ENCODE measurements around the gene ACAT2. TPM values are rescaled to one million over a fixed set of nuclear protein-coding genes. Genes with fewer than 3 reads are reported as not detected.
"Not testable (repeated sequence)": the region's sequence is repeated elsewhere in the genome, so short reads cannot be mapped to it uniquely, and the experiment has no call there.

The ACAT2 gene
- total and polyA plus RNA-seq, 3 donors from 2014 or later, result 15.8 to 45.9 (median 17.1) TPM

GRCh38 chr6:159809149-159809548 is 47.3 kb downstream of the ACAT2 start:
- H3K4me1 ChIP-seq, result no peaks in the 10 kb centered on the region
- H3K9me3 ChIP-seq, result no peaks in the 10 kb centered on the region
- H3K27ac ChIP-seq, result no peak overlapping the region
- DNase-seq, result no peak
- no peak for TF ChIP-seq POLR2A (IDR thresholded peaks at IDR 0.05)
- TF ChIP-seq CTCF (IDR thresholded peaks at IDR 0.05), result no peak
- H3K4me3 ChIP-seq, result no peak overlapping the region
- 84 to 92% methylated on average over 4 of the region's 4 CpGs for WGBS, 2 donors
- intact Hi-C loops (cut with DNase I; ENCODE audit: low total_unique reads), result no loop called here
- H3K36me3 ChIP-seq (ENCODE audit: low read depth, missing control alignments), result no peaks in the 10 kb centered on the region
- no peaks in the 10 kb centered on the region for H3K27me3 ChIP-seq

GRCh38 chr6:159813781-159814180 is 51.9 kb downstream of the ACAT2 start:
- intact Hi-C loops (cut with DNase I; ENCODE audit: low total_unique reads), result no loop called here
- no peak for DNase-seq
- H3K27ac ChIP-seq, result no peak overlapping the region
- H3K4me3 ChIP-seq, result no peak overlapping the region
- no peaks in the 10 kb centered on the region for H3K4me1 ChIP-seq
- 80 to 86% methylated on average over 9 of the region's 9 CpGs for WGBS, 2 donors
- H3K27me3 ChIP-seq, result no peaks in the 10 kb centered on the region
- H3K36me3 ChIP-seq (ENCODE audit: low read depth, missing control alignments), result no peaks in the 10 kb centered on the region
- TF ChIP-seq POLR2A (IDR thresholded peaks at IDR 0.05), result no peak
- no peak for TF ChIP-seq CTCF (IDR thresholded peaks at IDR 0.05)
- H3K9me3 ChIP-seq, result no peaks in the 10 kb centered on the region

GRCh38 chr6:159815410-159815809 is 53.6 kb downstream of the ACAT2 start:
- Histone ChIP-seq H3K4me1 (no peaks in the 10 kb centered on the region), H3K27ac (no peak overlapping the region), H3K4me3 (no peak overlapping the region), H3K9me3 (no peaks in the 10 kb centered on the region), H3K27me3 (no peaks in the 10 kb centered on the region), H3K36me3 (ENCODE audit: low read depth, missing control alignments) (no peaks in the 10 kb centered on the region)
- no peak for DNase-seq
- 69 to 87% methylated on average over 6 of the region's 6 CpGs for WGBS, 2 donors
- TF ChIP-seq POLR2A (IDR thresholded peaks at IDR 0.05), result no peak
- no peak for TF ChIP-seq CTCF (IDR thresholded peaks at IDR 0.05)
- intact Hi-C loops (cut with DNase I; ENCODE audit: low total_unique reads), result no loop called here

GRCh38 chr6:159816775-159817174 is 54.9 kb downstream of the ACAT2 start:
- H3K27me3 ChIP-seq; DNase-seq; H3K36me3 ChIP-seq (ENCODE audit: low read depth, missing control alignments); H3K4me3 ChIP-seq; H3K9me3 ChIP-seq; H3K27ac ChIP-seq; H3K4me1 ChIP-seq; intact Hi-C loops (cut with DNase I; ENCODE audit: low total_unique reads): not testable (repeated sequence)
- WGBS, 2 donors, result 82 to 85% methylated on average over 3 of the region's 3 CpGs

GRCh38 chr6:159817951-159818739 is 56.3 kb downstream of the ACAT2 start:
- Histone ChIP-seq H3K4me3 (no peak overlapping the region), H3K9me3 (no peaks in the 10 kb centered on the region), H3K27ac (no peak overlapping the region), H3K27me3 (no peaks in the 10 kb centered on the region), H3K4me1 (no peaks in the 10 kb centered on the region), H3K36me3 (ENCODE audit: low read depth, missing control alignments) (no peaks in the 10 kb centered on the region)
- intact Hi-C loops (cut with DNase I; ENCODE audit: low total_unique reads), result no loop called here
- TF ChIP-seq POLR2A (IDR thresholded peaks at IDR 0.05) (no peak), CTCF (IDR thresholded peaks at IDR 0.05) (no peak)
- WGBS, 2 donors, result 88 to 90% methylated on average over 23 of the region's 23 CpGs
- DNase-seq, result no peak

Measured in testis (tissue), 3 donors.